HG03025 (cell line): ENCODE measurements around the gene SH3PXD2A.

Source experiments
- ATAC-seq: cut with Tn5 transposase; IDR thresholded peaks from one replicate; pipeline ENCODE4 v1.9.1; 2021; ENCODE audit warnings: mild to moderate bottlenecking, moderate library complexity; ENCODE audit not compliant: unreplicated experiment, low FRiP score

SH3PXD2A gene

GRCh38 chr10:103660364-103661197 is 194.8 kb downstream of the SH3PXD2A start:
- ATAC-seq = peak; percentile 4

- peak; percentile 54 for ATAC-seq
Measured at GRCh38 chr10:103659674-103660363, 195.6 kb downstream of the SH3PXD2A start.

- no peak for ATAC-seq
Measured at GRCh38 chr10:103658049-103658577, 197.3 kb downstream of the SH3PXD2A start.

- ATAC-seq = no peak
Measured at GRCh38 chr10:103657061-103657591, 198.2 kb downstream of the SH3PXD2A start.

- no peak for ATAC-seq
Measured at GRCh38 chr10:103654925-103655324, 200.5 kb downstream of the SH3PXD2A start.

- no peak for ATAC-seq
Measured at GRCh38 chr10:103653581-103654037, 201.8 kb downstream of the SH3PXD2A start.

- ATAC-seq = no peak
Measured at GRCh38 chr10:103652599-103653281, 202.6 kb downstream of the SH3PXD2A start.

GRCh38 chr10:103651783-103652476 is 203.4 kb downstream of the SH3PXD2A start:
- no peak for ATAC-seq

- no peak for ATAC-seq
Measured at GRCh38 chr10:103651333-103651732, 204.0 kb downstream of the SH3PXD2A start.

- no peak for ATAC-seq
Measured at GRCh38 chr10:103649654-103650423, 205.5 kb downstream of the SH3PXD2A start.

- ATAC-seq = no peak
Measured at GRCh38 chr10:103648636-103649532, 206.5 kb downstream of the SH3PXD2A start.

GRCh38 chr10:103648251-103648635 is 207.1 kb downstream of the SH3PXD2A start:
- ATAC-seq = no peak

GRCh38 chr10:103646304-103646703 is 209.1 kb downstream of the SH3PXD2A start:
- ATAC-seq = no peak

- no peak for ATAC-seq
Measured at GRCh38 chr10:103645141-103646054, 210.0 kb downstream of the SH3PXD2A start.

GRCh38 chr10:103643381-103643780 is 212.0 kb downstream of the SH3PXD2A start:
- no peak for ATAC-seq

GRCh38 chr10:103641326-103641725 is 214.1 kb downstream of the SH3PXD2A start:
- no peak for ATAC-seq

- ATAC-seq = no peak
Measured at GRCh38 chr10:103640436-103641181, 214.8 kb downstream of the SH3PXD2A start.
